DND-41 (cell line): Measurements from ENCODE around the gene ATP2B1.

ENCODE experiments used
- ATAC-seq: fragments of 200-7000 bp; cut with Tn5 transposase; 3 replicates; pipeline ENCODE4 v1.9.1; 2021; ENCODE audit warnings: low read depth; ENCODE audit not compliant: insufficient read depth
- DNase-seq: peaks from one replicate; pipeline ENCODE4 v3.0.0-alpha.2; 2020
- H2AFZ ChIP-seq: 2 replicates; pipeline ENCODE4 v1.6.0; 2012; ENCODE audit warnings: low read depth, low read length
- H3K27ac ChIP-seq: 2 replicates; pipeline ENCODE4 v1.5.1; 2012; ENCODE audit warnings: low read length, inconsistent platforms
- H3K27me3 ChIP-seq: fragments of 200-600 bp; sonication (generic); 2 replicates; pipeline ENCODE4 v1.6.0; 2012; ENCODE audit warnings: low read length, mild to moderate bottlenecking, inconsistent platforms; ENCODE audit not compliant: insufficient read depth, poor library complexity
- H3K36me3 ChIP-seq: 2 replicates; pipeline ENCODE4 v1.5.1; 2012; ENCODE audit warnings: low read length, inconsistent platforms; ENCODE audit not compliant: insufficient read depth
- H3K4me1 ChIP-seq: 2 replicates; pipeline ENCODE4 v1.5.1; 2012; ENCODE audit warnings: mild to moderate bottlenecking, low read length; ENCODE audit not compliant: insufficient read depth
- H3K4me2 ChIP-seq: 2 replicates; pipeline ENCODE4 v1.6.0; 2012; ENCODE audit warnings: mild to moderate bottlenecking, moderate library complexity, low read length, inconsistent platforms; ENCODE audit not compliant: insufficient read depth
- H3K4me3 ChIP-seq, 2 experiments: fragments of 200-600 bp in 1 of 2; shearing (Covaris generic) in 1 of 2; 2 replicates each; pipeline ENCODE4 v1.5.1; 2012 to 2016; ENCODE audit warnings: inconsistent platforms in 2 of 2, low read length in 2 of 2, mild to moderate bottlenecking in 2 of 2, low read depth in 1 of 2, moderate library complexity in 1 of 2
- H3K79me2 ChIP-seq: 2 replicates; pipeline ENCODE4 v1.6.0; 2012; ENCODE audit warnings: low read length, inconsistent platforms; ENCODE audit not compliant: insufficient read depth
- H3K9ac ChIP-seq: 2 replicates; pipeline ENCODE4 v1.6.0; 2012; ENCODE audit warnings: low read depth, mild to moderate bottlenecking, inconsistent platforms, low read length, moderate library complexity
- H3K9me3 ChIP-seq: 2 replicates; pipeline ENCODE4 v1.5.1; 2012; ENCODE audit warnings: low read length, moderate library complexity, mild to moderate bottlenecking, inconsistent platforms; ENCODE audit not compliant: insufficient read depth, severe bottlenecking
- H4K20me1 ChIP-seq: 2 replicates; pipeline ENCODE4 v1.6.0; 2012; ENCODE audit warnings: low read length; ENCODE audit not compliant: insufficient read depth
- EZH2 ChIP-seq: IDR thresholded peaks from 3 replicates; pipeline ENCODE4 v1.6.1; 2012; ENCODE audit warnings: borderline replicate concordance, low read depth, mild to moderate bottlenecking, moderate library complexity, low read length, inconsistent platforms; ENCODE audit not compliant: severe bottlenecking
- TF ChIP-seq, protein P1 (sequence below): IDR thresholded peaks from 2 replicates; pipeline ENCODE4 v1.5.1; 2012; ENCODE audit warnings: borderline replicate concordance, low read length, moderate library complexity, mild to moderate bottlenecking; ENCODE audit not compliant: poor library complexity, severe bottlenecking; ENCODE audit errors: extremely low read depth

ATP2B1 gene

GRCh38 chr12:89731614-89732013 is 23.0 kb upstream of the ATP2B1 start:
- no peak overlapping the region for H3K9ac ChIP-seq

GRCh38 chr12:89731089-89731488 is 22.5 kb upstream of the ATP2B1 start:
- Histone ChIP-seq H3K79me2 (no peaks in the 10 kb centered on the region), H3K9ac (no peak overlapping the region), H3K4me3 (no peak overlapping the region), H3K27ac (no peak overlapping the region), H2AFZ (no peak overlapping the region), H4K20me1 (no peaks in the 10 kb centered on the region), H3K9me3 (no peaks in the 10 kb centered on the region), H3K4me1 (peaks cover 37% of the 10 kb centered on the region), H3K27me3 (no peaks in the 10 kb centered on the region), H3K4me2 (no peak overlapping the region), H3K36me3 (no peaks in the 10 kb centered on the region)
- no peak for TF ChIP-seq EZH2
- TF ChIP-seq, protein P1, sequence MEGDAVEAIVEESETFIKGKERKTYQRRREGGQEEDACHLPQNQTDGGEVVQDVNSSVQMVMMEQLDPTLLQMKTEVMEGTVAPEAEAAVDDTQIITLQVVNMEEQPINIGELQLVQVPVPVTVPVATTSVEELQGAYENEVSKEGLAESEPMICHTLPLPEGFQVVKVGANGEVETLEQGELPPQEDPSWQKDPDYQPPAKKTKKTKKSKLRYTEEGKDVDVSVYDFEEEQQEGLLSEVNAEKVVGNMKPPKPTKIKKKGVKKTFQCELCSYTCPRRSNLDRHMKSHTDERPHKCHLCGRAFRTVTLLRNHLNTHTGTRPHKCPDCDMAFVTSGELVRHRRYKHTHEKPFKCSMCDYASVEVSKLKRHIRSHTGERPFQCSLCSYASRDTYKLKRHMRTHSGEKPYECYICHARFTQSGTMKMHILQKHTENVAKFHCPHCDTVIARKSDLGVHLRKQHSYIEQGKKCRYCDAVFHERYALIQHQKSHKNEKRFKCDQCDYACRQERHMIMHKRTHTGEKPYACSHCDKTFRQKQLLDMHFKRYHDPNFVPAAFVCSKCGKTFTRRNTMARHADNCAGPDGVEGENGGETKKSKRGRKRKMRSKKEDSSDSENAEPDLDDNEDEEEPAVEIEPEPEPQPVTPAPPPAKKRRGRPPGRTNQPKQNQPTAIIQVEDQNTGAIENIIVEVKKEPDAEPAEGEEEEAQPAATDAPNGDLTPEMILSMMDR, result no peak
- DNase-seq (no peak), ATAC-seq (no peak)

More at GRCh38 chr12:89731614-89732013, 23.0 kb upstream of the ATP2B1 start:
- TF ChIP-seq, protein P1, result no peak
- no peak for TF ChIP-seq EZH2
- Histone ChIP-seq H3K36me3 (no peaks in the 10 kb centered on the region), H3K27ac (no peak overlapping the region), H4K20me1 (no peaks in the 10 kb centered on the region), H3K4me3 (no peak overlapping the region), H3K9me3 (no peaks in the 10 kb centered on the region), H3K79me2 (no peaks in the 10 kb centered on the region), H3K4me2 (no peak overlapping the region), H3K4me1 (peaks cover 37% of the 10 kb centered on the region), H2AFZ (no peak overlapping the region), H3K27me3 (no peaks in the 10 kb centered on the region)
- DNase-seq (no peak), ATAC-seq (no peak)

DNA sequence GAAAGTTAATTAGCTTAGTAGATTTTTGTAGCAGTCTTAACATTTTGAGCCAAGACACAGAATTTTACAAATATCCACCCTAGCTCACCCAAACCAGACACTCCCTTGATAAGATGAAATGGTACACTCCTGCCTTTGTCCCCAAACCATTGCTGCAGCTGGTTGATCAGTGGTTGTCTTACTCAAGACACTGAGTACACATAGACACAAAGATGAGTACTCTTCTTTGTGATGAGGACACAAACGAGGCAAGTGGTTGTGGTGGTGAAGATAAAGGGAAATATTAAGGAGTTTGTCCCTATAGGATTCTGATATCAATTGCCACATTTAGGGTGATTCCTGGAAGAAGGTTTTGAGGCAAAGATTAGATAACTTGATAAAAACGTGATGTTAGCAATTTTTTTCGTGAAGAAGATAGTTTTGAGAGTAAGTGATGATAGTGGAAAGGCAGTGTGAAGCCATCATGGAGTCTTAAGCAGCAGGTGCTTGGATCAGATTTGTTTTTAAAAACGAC is 21.4 kb upstream of the ATP2B1 start:
- Histone ChIP-seq H3K27me3 (no peaks in the 10 kb centered on the region), H3K9me3 (no peaks in the 10 kb centered on the region), H2AFZ (no peak overlapping the region), H3K27ac (no peak overlapping the region), H4K20me1 (no peaks in the 10 kb centered on the region), H3K36me3 (no peaks in the 10 kb centered on the region), H3K4me3 (no peak overlapping the region), H3K4me1 (peaks cover 37% of the 10 kb centered on the region), H3K9ac (no peak overlapping the region), H3K4me2 (no peak overlapping the region), H3K79me2 (no peaks in the 10 kb centered on the region)
- DNase-seq, result no peak
- ATAC-seq, result no peak
- TF ChIP-seq, protein P1, result no peak
- no peak for TF ChIP-seq EZH2

DNA sequence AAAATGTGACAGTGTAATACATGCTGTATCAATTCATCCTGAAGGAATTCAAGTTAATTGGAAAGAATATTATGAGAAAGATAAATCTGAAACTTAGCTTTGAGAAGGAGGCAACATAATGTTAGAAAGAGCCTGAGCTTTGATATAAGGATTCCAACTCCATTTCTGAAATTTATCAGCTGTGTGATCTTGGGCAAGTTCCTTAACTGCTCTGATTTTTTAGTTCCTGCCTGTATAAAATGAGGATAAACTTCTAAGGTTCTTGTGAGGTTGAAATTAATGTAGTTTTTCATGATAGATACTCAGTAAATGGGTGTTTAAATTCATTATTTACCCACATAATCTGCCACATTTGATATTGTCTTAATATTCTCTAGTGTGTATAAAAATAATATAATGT is 14.6 kb upstream of the ATP2B1 start:
- H3K4me2 ChIP-seq, result no peak overlapping the region
- no peak overlapping the region for H3K4me3 ChIP-seq
- H4K20me1 ChIP-seq, result no peaks in the 10 kb centered on the region
- ATAC-seq (no peak), DNase-seq (no peak)
- no peaks in the 10 kb centered on the region for H3K27me3 ChIP-seq
- TF ChIP-seq, protein P1, result no peak
- no peak for TF ChIP-seq EZH2
- no peaks in the 10 kb centered on the region for H3K79me2 ChIP-seq
- H3K9me3 ChIP-seq, result no peaks in the 10 kb centered on the region
- no peaks in the 10 kb centered on the region for H3K4me1 ChIP-seq
- no peak overlapping the region for H3K9ac ChIP-seq
- no peaks in the 10 kb centered on the region for H3K36me3 ChIP-seq
- no peak overlapping the region for H2AFZ ChIP-seq
- H3K27ac ChIP-seq, result no peak overlapping the region
